HEK293 (cell line): ENCODE data around the gene PPIE.
"Not testable (repeated sequence)": the region's sequence is repeated elsewhere in the genome, so short reads cannot be mapped to it uniquely, and the experiment has no call there.

Experiments used
- ATF2 ChIP-seq: fragments of 450-650 bp; formaldehyde crosslinking; IDR thresholded peaks from 2 replicates; pipeline ENCODE4 v1.5.1; 2016; ENCODE audit warnings: missing biosample characterization, missing genetic modification characterization, low read depth
- CTCF ChIP-seq: fragments of 450-650 bp; formaldehyde crosslinking; IDR thresholded peaks from 2 replicates; pipeline ENCODE4 v1.5.1; 2016; ENCODE audit warnings: missing biosample characterization, missing genetic modification characterization
- OVOL3 ChIP-seq: fragments of 450-650 bp; formaldehyde crosslinking; IDR thresholded peaks from 2 replicates; pipeline ENCODE4 v1.5.1; 2016; ENCODE audit warnings: missing biosample characterization, missing genetic modification characterization
- REPIN1 ChIP-seq: fragments of 450-650 bp; formaldehyde crosslinking; IDR thresholded peaks from 2 replicates; pipeline ENCODE4 v1.5.1; 2017; ENCODE audit warnings: missing biosample characterization, missing genetic modification characterization, low read depth
- ZNF2 ChIP-seq: fragments of 450-650 bp; formaldehyde crosslinking; IDR thresholded peaks from 2 replicates; pipeline ENCODE4 v1.5.1; 2016; ENCODE audit warnings: missing biosample characterization, missing genetic modification characterization
- ZNF335 ChIP-seq: fragments of 450-650 bp; formaldehyde crosslinking; conservative IDR thresholded peaks from 2 replicates; pipeline ENCODE4 v1.5.1; 2016; ENCODE audit warnings: missing biosample characterization, missing genetic modification characterization
- ZNF37A ChIP-seq: fragments of 450-650 bp; IDR thresholded peaks from 2 replicates; pipeline ENCODE4 v1.5.1; 2018; ENCODE audit warnings: missing biosample characterization, missing genetic modification characterization

GRCh38 chr1:39798859-39799769 lies 60.4 kb downstream of the PPIE start:
- not testable (repeated sequence) for TF ChIP-seq ZNF335; ZNF2 (tag by site-specific recombination); ATF2 (tag by site-specific recombination); ZNF37A (tag by site-specific recombination); OVOL3 (tag by site-specific recombination); REPIN1
- TF ChIP-seq CTCF (tag by site-specific recombination), result peak; percentile 38; the same call in 1 of the 2 replicates
